T-helper 17 cell (primary cell): ENCODE results near the gene UBR1. TPM values are rescaled to one million over a fixed set of nuclear protein-coding genes. Genes with fewer than 3 reads are reported as not detected.

ENCODE experiments used
- ATAC-seq: fragments of 150-1000 bp; cut with Tn5 transposase; 2 replicates; pipeline ENCODE4 v1.10.0; 2021; ENCODE audit warnings: mild to moderate bottlenecking, moderate library complexity
- DNase-seq, 3 donors: peaks; one replicate each; pipeline versions ENCODE4 v3.0.0 to v3.0.0-alpha.2; 2020 to 2021
- H3K9me3 ChIP-seq: one replicate; pipeline ENCODE4 v1.7.0; 2013; ENCODE audit warnings: low read length, mild to moderate bottlenecking; ENCODE audit not compliant: control insufficient read depth, poor library complexity, severe bottlenecking
- H3K27ac Mint-ChIP-seq: one replicate; pipeline ENCODE4 v1.8.0; 2022; ENCODE audit warnings: mild to moderate bottlenecking, moderate library complexity, mixed read lengths
- H3K27me3 Mint-ChIP-seq: one replicate; pipeline ENCODE4 v1.8.0; 2022; ENCODE audit warnings: mixed read lengths
- H3K36me3 Mint-ChIP-seq: one replicate; pipeline ENCODE4 v1.8.0; 2022; ENCODE audit warnings: low read depth, mixed read lengths
- H3K4me1 Mint-ChIP-seq: one replicate; pipeline ENCODE4 v1.8.0; 2022; ENCODE audit warnings: mild to moderate bottlenecking, mixed read lengths
- H3K4me3 Mint-ChIP-seq: one replicate; pipeline ENCODE4 v1.8.0; 2022; ENCODE audit warnings: mild to moderate bottlenecking, moderate library complexity, mixed read lengths
- total RNA-seq, 4 donors: library from RNA in 2 of 4; stranded (reverse) in 2 of 4; gene quantifications; one replicate each; pipeline ENCODE4 v1.2.3 and lab custom pipeline; 2022 to 2026

UBR1 gene
- total RNA-seq, 2 donors from 2014 or later: 42.4 to 56.7 TPM

DNA sequence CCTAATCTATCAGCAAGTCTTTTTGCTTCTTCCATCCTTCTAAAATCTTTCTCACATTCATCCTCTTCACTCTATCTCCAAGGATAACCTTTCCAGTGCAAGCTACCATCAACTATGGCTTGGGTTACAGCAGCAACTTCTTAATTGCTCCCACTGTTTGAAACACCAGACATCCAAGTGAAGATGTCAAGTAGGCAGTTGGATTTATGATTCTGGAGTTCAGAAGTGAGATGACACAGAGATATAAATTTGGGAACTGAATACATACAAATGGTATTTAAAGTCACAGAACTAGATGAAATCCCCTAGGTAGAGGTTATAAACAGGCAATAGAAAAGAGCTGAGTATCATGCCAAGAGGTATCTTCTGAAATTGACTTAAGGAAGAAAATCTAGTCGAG, 3.7 kb downstream of the UBR1 start:
- H3K27me3 Mint-ChIP-seq: no peaks in the 10 kb centered on the region
- H3K9me3 ChIP-seq: no peaks in the 10 kb centered on the region
- H3K4me3 Mint-ChIP-seq: no peak overlapping the region
- ATAC-seq: no peak
- H3K36me3 Mint-ChIP-seq: peaks cover 13% of the 10 kb centered on the region
- H3K4me1 Mint-ChIP-seq: peaks cover 58% of the 10 kb centered on the region
- peak overlapping the region; percentile 53 for H3K27ac Mint-ChIP-seq
- DNase-seq: no peak

- peaks cover 13% of the 10 kb centered on the region for H3K36me3 Mint-ChIP-seq
- H3K4me3 Mint-ChIP-seq: no peak overlapping the region
- H3K27me3 Mint-ChIP-seq: no peaks in the 10 kb centered on the region
- no peak for DNase-seq
- H3K4me1 Mint-ChIP-seq: peaks cover 55% of the 10 kb centered on the region
- H3K9me3 ChIP-seq: no peaks in the 10 kb centered on the region
- peak overlapping the region; percentile 85 for H3K27ac Mint-ChIP-seq
- ATAC-seq: no peak
These were observed 4.9 kb downstream of the UBR1 start for GRCh38 chr15:43100971-43101370.

DNA sequence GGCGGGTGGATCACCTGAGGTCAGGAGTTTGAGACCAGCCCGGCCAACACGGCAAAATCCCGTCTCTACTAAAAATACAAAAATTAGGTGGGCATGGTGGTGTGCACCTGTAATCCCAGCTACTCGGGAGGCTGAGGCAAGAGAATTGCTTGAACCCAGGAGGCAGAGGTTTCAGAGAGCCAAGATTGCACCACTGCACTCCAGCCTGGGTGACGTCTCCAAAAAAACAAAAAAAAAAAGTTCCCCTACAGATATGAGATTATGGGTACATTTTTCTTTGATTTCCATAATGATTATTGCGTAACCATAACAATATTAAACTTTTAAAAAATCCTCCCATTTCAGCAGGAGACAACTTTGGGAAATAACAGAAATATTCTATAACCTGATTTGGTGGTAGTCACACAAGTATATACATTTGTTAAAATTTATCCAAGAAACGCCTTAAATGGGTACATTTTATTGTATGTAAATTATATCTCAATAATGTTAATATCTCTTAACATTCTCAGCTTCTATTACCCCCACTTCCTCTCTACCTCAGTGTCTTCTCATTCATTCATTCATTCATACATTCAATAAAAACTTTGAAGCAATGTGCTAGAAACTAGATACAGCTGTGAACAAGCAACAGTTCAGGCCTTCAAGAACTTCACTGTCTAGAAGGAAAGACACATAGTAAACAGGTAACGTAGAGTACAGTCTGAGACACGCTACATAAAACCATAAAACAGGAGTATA, 6.6 kb downstream of the UBR1 start:
- DNase-seq (no peak), ATAC-seq (no peak)
- Mint-ChIP-seq H3K36me3 (peaks cover 13% of the 10 kb centered on the region), H3K4me1 (peaks cover 54% of the 10 kb centered on the region), H3K27me3 (no peaks in the 10 kb centered on the region), H3K27ac (peak overlapping the region; percentile 85), H3K4me3 (no peak overlapping the region)
- no peaks in the 10 kb centered on the region for H3K9me3 ChIP-seq

DNA sequence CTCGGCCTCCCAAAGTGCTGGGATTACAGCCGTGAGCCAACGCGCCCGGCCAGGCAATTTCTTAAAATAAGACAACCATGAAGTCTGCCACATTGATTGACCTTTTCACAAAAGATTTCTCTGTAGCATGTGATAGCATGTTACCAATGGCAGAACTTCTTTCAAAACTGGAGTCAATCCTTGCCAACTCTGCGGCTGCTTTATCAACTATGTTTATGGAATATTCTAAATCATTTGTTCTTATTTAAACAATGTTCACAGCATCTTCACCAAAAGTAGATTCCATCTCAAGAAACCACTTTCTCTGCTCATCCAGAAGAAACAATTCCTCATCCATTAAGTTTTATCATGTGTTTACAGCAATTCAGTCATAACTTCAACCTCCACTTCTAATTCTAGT, 9.4 kb downstream of the UBR1 start:
- Mint-ChIP-seq H3K4me3 (no peak overlapping the region), H3K27ac (no peak overlapping the region), H3K27me3 (no peaks in the 10 kb centered on the region), H3K36me3 (peaks cover 10% of the 10 kb centered on the region), H3K4me1 (peaks cover 42% of the 10 kb centered on the region)
- DNase-seq (no peak), ATAC-seq (no peak)
- no peaks in the 10 kb centered on the region for H3K9me3 ChIP-seq

GRCh38 chr15:43095708-43096347, 10.0 kb downstream of the UBR1 start:
- H3K27me3 Mint-ChIP-seq: no peaks in the 10 kb centered on the region
- no peak for ATAC-seq
- peaks cover 6% of the 10 kb centered on the region for H3K36me3 Mint-ChIP-seq
- H3K9me3 ChIP-seq: no peaks in the 10 kb centered on the region
- no peak for DNase-seq
- no peak overlapping the region for H3K27ac Mint-ChIP-seq
- H3K4me3 Mint-ChIP-seq: no peak overlapping the region
- H3K4me1 Mint-ChIP-seq: peaks cover 36% of the 10 kb centered on the region

- Mint-ChIP-seq H3K4me3 (no peak overlapping the region), H3K36me3 (peaks cover 4% of the 10 kb centered on the region), H3K27me3 (no peaks in the 10 kb centered on the region), H3K27ac (peak overlapping the region; percentile 24), H3K4me1 (peaks cover 31% of the 10 kb centered on the region)
- H3K9me3 ChIP-seq: no peaks in the 10 kb centered on the region
- ATAC-seq: no peak
- no peak for DNase-seq
These were observed 10.6 kb downstream of the UBR1 start for GRCh38 chr15:43095243-43095642.

GRCh38 chr15:43094416-43095030, 11.3 kb downstream of the UBR1 start:
- Mint-ChIP-seq H3K4me3 (no peak overlapping the region), H3K36me3 (peaks cover 2% of the 10 kb centered on the region), H3K27ac (peak overlapping the region; percentile 24), H3K27me3 (no peaks in the 10 kb centered on the region), H3K4me1 (peaks cover 27% of the 10 kb centered on the region)
- H3K9me3 ChIP-seq: no peaks in the 10 kb centered on the region
- ATAC-seq (no peak), DNase-seq (no peak)

DNA sequence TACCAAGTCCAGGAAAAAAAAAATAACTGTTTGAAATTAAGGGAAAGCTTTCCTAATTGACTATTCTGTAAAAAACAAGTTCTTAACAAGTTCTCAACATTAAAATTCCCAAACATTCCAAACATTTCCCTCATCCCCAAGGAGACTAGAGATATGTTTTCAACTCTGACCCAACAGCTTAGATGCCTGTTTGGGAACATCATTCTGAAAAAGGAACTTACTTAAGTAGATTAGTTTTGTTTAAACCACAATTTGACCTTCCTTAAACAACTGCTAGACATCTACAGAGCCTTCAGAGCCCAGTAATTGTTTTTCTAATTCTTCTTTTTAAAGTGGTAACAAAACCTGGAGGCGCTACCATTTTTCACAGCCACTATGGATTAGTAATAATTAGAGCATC, 12.8 kb downstream of the UBR1 start:
- Mint-ChIP-seq H3K4me3 (no peak overlapping the region), H3K4me1 (peaks cover 29% of the 10 kb centered on the region), H3K27ac (no peak overlapping the region), H3K36me3 (peaks cover 4% of the 10 kb centered on the region), H3K27me3 (no peaks in the 10 kb centered on the region)
- H3K9me3 ChIP-seq: no peaks in the 10 kb centered on the region
- no peak for ATAC-seq
- no peak for DNase-seq

GRCh38 chr15:43091859-43092258, 14.0 kb downstream of the UBR1 start:
- H3K4me1 Mint-ChIP-seq: peaks cover 24% of the 10 kb centered on the region
- no peak overlapping the region for H3K27ac Mint-ChIP-seq
- no peak for ATAC-seq
- peaks cover 2% of the 10 kb centered on the region for H3K36me3 Mint-ChIP-seq
- no peaks in the 10 kb centered on the region for H3K27me3 Mint-ChIP-seq
- DNase-seq: no peak
- H3K9me3 ChIP-seq: no peaks in the 10 kb centered on the region
- no peak overlapping the region for H3K4me3 Mint-ChIP-seq

DNA sequence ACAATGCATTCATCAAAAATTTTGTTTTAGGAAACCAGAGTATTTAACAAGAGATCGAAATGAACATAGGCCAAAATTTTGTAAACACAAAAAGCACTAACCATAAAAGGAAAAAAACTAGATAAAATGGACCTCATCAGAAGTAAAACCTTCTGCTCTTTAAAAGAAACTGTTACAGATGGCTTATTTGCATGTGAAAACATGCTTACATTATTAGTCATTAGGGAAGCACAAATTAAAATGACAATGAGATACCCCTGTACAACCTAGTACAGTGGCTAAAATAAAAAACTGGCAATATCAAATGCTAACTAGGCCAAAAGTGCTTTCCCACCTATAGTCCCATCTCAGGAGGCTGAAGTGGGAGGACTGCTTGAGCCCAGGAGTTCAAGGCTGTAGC, 19.3 kb downstream of the UBR1 start:
- Mint-ChIP-seq H3K27me3 (no peaks in the 10 kb centered on the region), H3K27ac (peak overlapping the region; percentile 32), H3K4me1 (peaks cover 16% of the 10 kb centered on the region), H3K36me3 (peaks cover 2% of the 10 kb centered on the region), H3K4me3 (peak overlapping the region; percentile 19)
- H3K9me3 ChIP-seq: no peaks in the 10 kb centered on the region
- ATAC-seq: no peak
- no peak for DNase-seq

- H3K27ac Mint-ChIP-seq: peak overlapping the region; percentile 32
- peaks cover 16% of the 10 kb centered on the region for H3K4me1 Mint-ChIP-seq
- H3K36me3 Mint-ChIP-seq: peaks cover 2% of the 10 kb centered on the region
- no peaks in the 10 kb centered on the region for H3K9me3 ChIP-seq
- DNase-seq (no peak), ATAC-seq (no peak)
- no peaks in the 10 kb centered on the region for H3K27me3 Mint-ChIP-seq
- no peak overlapping the region for H3K4me3 Mint-ChIP-seq
These were observed 19.9 kb downstream of the UBR1 start for GRCh38 chr15:43085921-43086320.

- ATAC-seq: no peak
- Mint-ChIP-seq H3K4me3 (no peak overlapping the region), H3K36me3 (peaks cover 7% of the 10 kb centered on the region), H3K27ac (no peak overlapping the region), H3K4me1 (peaks cover 24% of the 10 kb centered on the region), H3K27me3 (no peaks in the 10 kb centered on the region)
- DNase-seq: no peak
- H3K9me3 ChIP-seq: no peaks in the 10 kb centered on the region
These were observed 23.3 kb downstream of the UBR1 start for GRCh38 chr15:43082509-43082908.

DNA sequence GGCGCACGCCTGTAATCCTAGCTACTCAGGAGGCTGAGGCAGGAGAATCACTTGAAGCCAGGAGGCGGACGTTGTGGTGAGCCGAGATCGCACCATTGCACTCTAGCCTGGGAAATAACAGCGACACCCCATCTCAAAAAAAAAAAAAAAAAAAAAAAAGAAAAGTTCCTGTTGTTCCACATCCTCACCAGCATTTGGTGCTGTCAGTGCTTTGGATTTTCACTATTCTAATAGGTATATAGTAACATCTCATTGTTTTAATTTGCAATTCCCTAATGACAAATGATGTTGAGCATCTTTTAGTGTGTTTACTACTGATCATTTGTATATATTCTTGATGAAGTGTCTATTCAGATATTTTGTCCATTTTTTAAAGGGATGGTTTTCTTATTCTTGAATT, 24.6 kb downstream of the UBR1 start:
- Mint-ChIP-seq H3K4me1 (peaks cover 18% of the 10 kb centered on the region), H3K27ac (no peak overlapping the region), H3K27me3 (no peaks in the 10 kb centered on the region), H3K36me3 (peaks cover 7% of the 10 kb centered on the region), H3K4me3 (no peak overlapping the region)
- no peak for ATAC-seq
- no peak for DNase-seq
- no peaks in the 10 kb centered on the region for H3K9me3 ChIP-seq
